ENCODE results near the gene SLFNL1.

SLFNL1 gene

GRCh38 chr1:41038110-41038509 is 16.6 kb upstream of the SLFNL1 start:
- Histone ChIP-seq H3K27me3 (ENCODE audit: insufficient read depth, low read length, poor library complexity, severe bottlenecking) (no peaks in the 10 kb centered on the region), H3K9me2 (replicated peaks; ENCODE audit: low read depth, low read length) (no peaks in the 10 kb centered on the region), H2AFZ (ENCODE audit: low read length) (no peak overlapping the region), H4K20me1 (ENCODE audit: insufficient read depth, low read length, poor library complexity, severe bottlenecking) (no peaks in the 10 kb centered on the region), H3K4me2 (ENCODE audit: low read depth, low read length, poor library complexity, severe bottlenecking) (no peak overlapping the region), H3F3A (ENCODE audit: low read depth) (no peaks in the 10 kb centered on the region), H3K4me3 (ENCODE audit: low read length, poor library complexity, severe bottlenecking) (no peak overlapping the region), H3K9me3 (ENCODE audit: insufficient read depth, low read depth, low read length) (no peaks in the 10 kb centered on the region), H3K4me1 (ENCODE audit: insufficient read depth, low read length, poor library complexity, severe bottlenecking) (no peaks in the 10 kb centered on the region), H3K36me3 (ENCODE audit: insufficient read depth, low read length) (peaks cover 85% of the 10 kb centered on the region; the same call in 1 of the 2 replicates), H3K79me2 (ENCODE audit: insufficient read depth, low read length) (no peaks in the 10 kb centered on the region), H3K9ac (ENCODE audit: low read depth, low read length, poor library complexity, severe bottlenecking) (no peak overlapping the region)
- TF ChIP-seq CTCF (conservative IDR thresholded peaks at IDR 0.05; ENCODE audit: low read length), result no peak
- TF ChIP-seq EZH2phosphoT487 (IDR thresholded peaks at IDR 0.05; ENCODE audit: borderline replicate concordance), result no peak

GRCh38 chr1:41037116-41037903 is 15.8 kb upstream of the SLFNL1 start:
- no peak for TF ChIP-seq CTCF (conservative IDR thresholded peaks at IDR 0.05; ENCODE audit: low read length)
- no peak for TF ChIP-seq EZH2phosphoT487 (IDR thresholded peaks at IDR 0.05; ENCODE audit: borderline replicate concordance)
- Histone ChIP-seq H3K36me3 (ENCODE audit: insufficient read depth, low read length) (peaks cover 87% of the 10 kb centered on the region; the same call in 1 of the 2 replicates), H4K20me1 (ENCODE audit: insufficient read depth, low read length, poor library complexity, severe bottlenecking) (no peaks in the 10 kb centered on the region), H3K9me3 (ENCODE audit: insufficient read depth, low read depth, low read length) (no peaks in the 10 kb centered on the region), H2AFZ (ENCODE audit: low read length) (no peak overlapping the region), H3K79me2 (ENCODE audit: insufficient read depth, low read length) (no peaks in the 10 kb centered on the region), H3F3A (ENCODE audit: low read depth) (no peaks in the 10 kb centered on the region), H3K9ac (ENCODE audit: low read depth, low read length, poor library complexity, severe bottlenecking) (no peak overlapping the region), H3K4me3 (ENCODE audit: low read length, poor library complexity, severe bottlenecking) (no peak overlapping the region), H3K4me2 (ENCODE audit: low read depth, low read length, poor library complexity, severe bottlenecking) (no peak overlapping the region), H3K27me3 (ENCODE audit: insufficient read depth, low read length, poor library complexity, severe bottlenecking) (no peaks in the 10 kb centered on the region), H3K4me1 (ENCODE audit: insufficient read depth, low read length, poor library complexity, severe bottlenecking) (no peaks in the 10 kb centered on the region), H3K9me2 (replicated peaks; ENCODE audit: low read depth, low read length) (no peaks in the 10 kb centered on the region)

- Histone ChIP-seq H3K79me2 (ENCODE audit: insufficient read depth, low read length) (no peaks in the 10 kb centered on the region), H2AFZ (ENCODE audit: low read length) (no peak overlapping the region), H3K27me3 (ENCODE audit: insufficient read depth, low read length, poor library complexity, severe bottlenecking) (no peaks in the 10 kb centered on the region), H3F3A (ENCODE audit: low read depth) (no peaks in the 10 kb centered on the region), H4K20me1 (ENCODE audit: insufficient read depth, low read length, poor library complexity, severe bottlenecking) (no peaks in the 10 kb centered on the region), H3K36me3 (ENCODE audit: insufficient read depth, low read length) (peaks cover 85% of the 10 kb centered on the region), H3K4me2 (ENCODE audit: low read depth, low read length, poor library complexity, severe bottlenecking) (no peak overlapping the region), H3K9me3 (ENCODE audit: insufficient read depth, low read depth, low read length) (no peaks in the 10 kb centered on the region), H3K4me3 (ENCODE audit: low read length, poor library complexity, severe bottlenecking) (no peak overlapping the region), H3K9me2 (replicated peaks; ENCODE audit: low read depth, low read length) (no peaks in the 10 kb centered on the region), H3K4me1 (ENCODE audit: insufficient read depth, low read length, poor library complexity, severe bottlenecking) (no peaks in the 10 kb centered on the region), H3K9ac (ENCODE audit: low read depth, low read length, poor library complexity, severe bottlenecking) (no peak overlapping the region)
- TF ChIP-seq EZH2phosphoT487 (IDR thresholded peaks at IDR 0.05; ENCODE audit: borderline replicate concordance) (no peak), CTCF (conservative IDR thresholded peaks at IDR 0.05; ENCODE audit: low read length) (no peak)
These were observed 11.7 kb upstream of the SLFNL1 start for GRCh38 chr1:41033272-41033671.
